ENCODE measurements around the gene EMSY.
"Not testable (repeated sequence)": the region's sequence is repeated elsewhere in the genome, so short reads cannot be mapped to it uniquely, and the experiment has no call there.

DNA sequence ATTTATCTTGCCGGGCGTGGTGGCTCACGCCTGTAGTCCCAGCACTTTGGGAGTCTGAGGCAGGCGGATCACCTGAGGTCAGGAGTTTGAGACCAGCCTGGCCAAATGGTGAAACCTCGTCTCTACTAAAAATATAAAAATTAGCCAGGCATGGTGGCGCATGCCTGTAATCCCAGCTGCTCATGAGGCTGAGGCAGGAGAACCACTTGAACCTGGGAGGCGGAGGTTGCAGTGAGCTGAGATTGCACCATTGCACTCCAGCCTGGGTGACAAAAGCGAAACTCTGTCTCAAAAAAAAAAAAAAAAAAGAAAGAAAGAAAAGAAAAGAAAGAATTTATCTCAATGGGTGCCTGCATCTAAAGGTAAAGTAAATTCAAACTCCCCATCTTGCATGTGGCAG lies 43.3 kb upstream of the EMSY start:
- not testable (repeated sequence) for TF ChIP-seq CTCF, POLR2A (IDR thresholded peaks at IDR 0.05)
